Loucy (cell line): Measurements from ENCODE around the gene CEP44.

ENCODE experiments used
- H2AFZ ChIP-seq: fragments of 200-600 bp; sonication (generic); 2 replicates; pipeline ENCODE4 v1.6.0; 2016; ENCODE audit warnings: antibody characterized with exemption, mild to moderate bottlenecking, low read length, moderate library complexity
- H3F3A ChIP-seq: fragments of 200-600 bp; 2 replicates; pipeline ENCODE4 v1.6.0; 2016; ENCODE audit warnings: antibody characterized with exemption, low read depth, mild to moderate bottlenecking
- H3K27me3 ChIP-seq: fragments of 200-600 bp; sonication (generic); 2 replicates; pipeline ENCODE4 v1.6.1; 2014; ENCODE audit warnings: low read length, mild to moderate bottlenecking; ENCODE audit not compliant: insufficient read depth, poor library complexity, severe bottlenecking
- H3K36me3 ChIP-seq: fragments of 200-600 bp; sonication (generic); 2 replicates; pipeline ENCODE4 v1.6.1; 2016; ENCODE audit warnings: low read length; ENCODE audit not compliant: insufficient read depth
- H3K4me1 ChIP-seq: fragments of 200-600 bp; sonication (generic); 2 replicates; pipeline ENCODE4 v1.5.1; 2014; ENCODE audit warnings: low read length, mild to moderate bottlenecking; ENCODE audit not compliant: insufficient read depth, poor library complexity, severe bottlenecking
- H3K4me2 ChIP-seq: fragments of 200-600 bp; sonication (generic); 2 replicates; pipeline ENCODE4 v1.6.0; 2014; ENCODE audit warnings: antibody characterized with exemption, low read length, low read depth, mild to moderate bottlenecking; ENCODE audit not compliant: poor library complexity, severe bottlenecking
- H3K4me3 ChIP-seq: fragments of 200-600 bp; sonication (generic); 2 replicates; pipeline ENCODE4 v1.5.1; 2014; ENCODE audit warnings: low read length, mild to moderate bottlenecking, mixed read lengths; ENCODE audit not compliant: poor library complexity, severe bottlenecking
- H3K79me2 ChIP-seq: fragments of 200-600 bp; sonication (generic); 2 replicates; pipeline ENCODE4 v1.6.1; 2014; ENCODE audit warnings: low read length; ENCODE audit not compliant: insufficient read depth
- H3K9ac ChIP-seq: fragments of 200-600 bp; sonication (generic); 2 replicates; pipeline ENCODE4 v1.6.0; 2014; ENCODE audit warnings: mild to moderate bottlenecking, low read depth, low read length, moderate library complexity; ENCODE audit not compliant: poor library complexity, severe bottlenecking
- H3K9me2 ChIP-seq: fragments of 200-600 bp; sonication (generic); replicated peaks from 2 replicates; pipeline ENCODE4 v1.6.1; 2016; ENCODE audit warnings: low read depth, low read length, mixed read lengths
- H3K9me3 ChIP-seq: fragments of 200-600 bp; sonication (generic); 2 replicates; pipeline ENCODE4 v1.6.1; 2014; ENCODE audit warnings: mild to moderate bottlenecking, antibody characterized with exemption, low read length, low read depth; ENCODE audit not compliant: insufficient read depth
- H4K20me1 ChIP-seq: fragments of 200-600 bp; sonication (generic); 2 replicates; pipeline ENCODE4 v1.6.0; 2014; ENCODE audit warnings: antibody characterized with exemption, low read length, mild to moderate bottlenecking; ENCODE audit not compliant: insufficient read depth, poor library complexity, severe bottlenecking
- EZH2phosphoT487 ChIP-seq: fragments of 200-600 bp; IDR thresholded peaks from 2 replicates; pipeline ENCODE4 v1.6.1; 2018; ENCODE audit warnings: antibody characterized with exemption, mild to moderate bottlenecking, moderate library complexity, borderline replicate concordance
- TF ChIP-seq, protein P1 (sequence below): fragments of 200-600 bp; sonication (generic); conservative IDR thresholded peaks from 2 replicates; pipeline ENCODE4 v1.5.1; 2014; ENCODE audit warnings: mild to moderate bottlenecking, antibody characterized with exemption, low read length

CEP44 gene

DNA sequence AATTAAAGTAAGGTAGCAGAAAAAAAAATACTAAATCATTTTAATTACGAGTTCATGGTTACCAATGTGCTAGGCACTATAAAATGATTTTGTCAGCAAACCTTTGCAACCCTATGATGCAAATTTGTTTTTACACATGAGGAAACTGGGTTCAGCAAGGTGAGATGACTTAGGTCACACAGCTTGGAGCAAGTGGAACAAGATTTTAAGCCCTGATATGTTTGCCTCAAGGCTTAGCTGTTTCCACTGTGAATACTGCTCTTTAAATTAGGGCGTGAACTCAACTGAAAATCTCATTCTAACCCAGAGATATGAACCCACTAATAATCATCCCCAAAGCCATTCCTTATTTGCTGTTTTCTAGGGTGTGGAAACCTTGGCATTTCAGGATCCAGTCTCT, 86.3 kb downstream of the CEP44 start:
- H2AFZ ChIP-seq = no peak overlapping the region

DNA sequence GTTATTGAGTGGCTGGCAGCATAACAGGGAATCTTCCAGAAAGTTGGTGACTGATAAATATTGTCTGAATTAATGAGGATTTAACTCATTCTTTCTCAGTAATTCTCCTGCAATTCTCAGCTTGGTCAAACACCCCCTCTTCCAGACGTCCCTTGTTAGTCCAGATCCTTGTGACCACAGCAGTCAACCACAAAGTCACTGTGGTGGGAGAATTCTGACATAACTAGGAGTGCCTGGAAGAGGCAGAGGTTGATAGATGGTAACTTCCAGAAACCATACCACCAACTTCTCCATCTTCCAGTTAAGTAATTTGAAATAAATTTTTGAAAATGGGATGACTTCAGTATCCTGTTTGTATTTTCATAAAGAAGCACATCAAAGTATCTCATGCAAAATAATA, 90.1 kb downstream of the CEP44 start:
- TF ChIP-seq EZH2phosphoT487 = no peak
- TF ChIP-seq, protein P1, sequence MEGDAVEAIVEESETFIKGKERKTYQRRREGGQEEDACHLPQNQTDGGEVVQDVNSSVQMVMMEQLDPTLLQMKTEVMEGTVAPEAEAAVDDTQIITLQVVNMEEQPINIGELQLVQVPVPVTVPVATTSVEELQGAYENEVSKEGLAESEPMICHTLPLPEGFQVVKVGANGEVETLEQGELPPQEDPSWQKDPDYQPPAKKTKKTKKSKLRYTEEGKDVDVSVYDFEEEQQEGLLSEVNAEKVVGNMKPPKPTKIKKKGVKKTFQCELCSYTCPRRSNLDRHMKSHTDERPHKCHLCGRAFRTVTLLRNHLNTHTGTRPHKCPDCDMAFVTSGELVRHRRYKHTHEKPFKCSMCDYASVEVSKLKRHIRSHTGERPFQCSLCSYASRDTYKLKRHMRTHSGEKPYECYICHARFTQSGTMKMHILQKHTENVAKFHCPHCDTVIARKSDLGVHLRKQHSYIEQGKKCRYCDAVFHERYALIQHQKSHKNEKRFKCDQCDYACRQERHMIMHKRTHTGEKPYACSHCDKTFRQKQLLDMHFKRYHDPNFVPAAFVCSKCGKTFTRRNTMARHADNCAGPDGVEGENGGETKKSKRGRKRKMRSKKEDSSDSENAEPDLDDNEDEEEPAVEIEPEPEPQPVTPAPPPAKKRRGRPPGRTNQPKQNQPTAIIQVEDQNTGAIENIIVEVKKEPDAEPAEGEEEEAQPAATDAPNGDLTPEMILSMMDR = no peak
- H3K9me3 ChIP-seq = no peaks in the 10 kb centered on the region

More for the DNA sequence above, 86.3 kb downstream of the CEP44 start:
- peaks cover 14% of the 10 kb centered on the region for H3K4me1 ChIP-seq
- no peak for TF ChIP-seq EZH2phosphoT487
- TF ChIP-seq, protein P1 = no peak
- no peak overlapping the region for H3K4me3 ChIP-seq
- no peak overlapping the region for H3K9ac ChIP-seq
- H3K27me3 ChIP-seq = no peaks in the 10 kb centered on the region
- H3K79me2 ChIP-seq = no peaks in the 10 kb centered on the region
- no peak overlapping the region for H3K4me2 ChIP-seq
- no peaks in the 10 kb centered on the region for H3K36me3 ChIP-seq
- no peaks in the 10 kb centered on the region for H4K20me1 ChIP-seq
- H3K9me2 ChIP-seq = no peaks in the 10 kb centered on the region
- no peaks in the 10 kb centered on the region for H3F3A ChIP-seq
- peaks cover 17% of the 10 kb centered on the region for H3K9me3 ChIP-seq

GRCh38 chr4:174375422-174375821, 91.7 kb downstream of the CEP44 start:
- H3K79me2 ChIP-seq = no peaks in the 10 kb centered on the region
- H3K36me3 ChIP-seq = no peaks in the 10 kb centered on the region
- no peaks in the 10 kb centered on the region for H3K27me3 ChIP-seq
- no peaks in the 10 kb centered on the region for H3K9me3 ChIP-seq
- no peak overlapping the region for H3K9ac ChIP-seq
- no peak overlapping the region for H3K4me2 ChIP-seq
- peaks cover 3% of the 10 kb centered on the region for H3K4me1 ChIP-seq
- no peaks in the 10 kb centered on the region for H3K9me2 ChIP-seq
- no peak overlapping the region for H2AFZ ChIP-seq
- TF ChIP-seq, protein P1 = no peak
- no peak for TF ChIP-seq EZH2phosphoT487
- H3K4me3 ChIP-seq = no peak overlapping the region
- no peaks in the 10 kb centered on the region for H3F3A ChIP-seq
- H4K20me1 ChIP-seq = no peaks in the 10 kb centered on the region

More for the DNA sequence above, 90.1 kb downstream of the CEP44 start:
- H3K36me3 ChIP-seq = no peaks in the 10 kb centered on the region
- H3K9ac ChIP-seq = no peak overlapping the region
- H4K20me1 ChIP-seq = no peaks in the 10 kb centered on the region
- no peaks in the 10 kb centered on the region for H3K27me3 ChIP-seq
- peaks cover 9% of the 10 kb centered on the region for H3K4me1 ChIP-seq
- H3F3A ChIP-seq = no peaks in the 10 kb centered on the region
- no peaks in the 10 kb centered on the region for H3K79me2 ChIP-seq
- no peaks in the 10 kb centered on the region for H3K9me2 ChIP-seq
- H2AFZ ChIP-seq = no peak overlapping the region
- no peak overlapping the region for H3K4me3 ChIP-seq
- no peak overlapping the region for H3K4me2 ChIP-seq
